Measurements from ENCODE around the gene PET100.

PET100 gene

GRCh38 chr19:7678971-7679751 is 49.6 kb downstream of the PET100 start:
- Histone ChIP-seq H3K36me3 (replicated peaks) (peaks cover 19% of the 10 kb centered on the region), H3K4me3 (ENCODE audit: low read depth, low read length) (no peak overlapping the region), H3K27ac (no peak overlapping the region), H3K27me3 (replicated peaks) (no peaks in the 10 kb centered on the region)
- no peak for DNase-seq
- in situ Hi-C loops (cut with HindIII; ENCODE audit: low pct_ligation_motif_present, low sequenced_read_pairs): no loop called here
- no peak for TF ChIP-seq CTCF (IDR thresholded peaks at IDR 0.05; ENCODE audit: low read depth, low read length, missing control alignments)

GRCh38 chr19:7679771-7680605 is 50.4 kb downstream of the PET100 start:
- DNase-seq: no peak
- H3K4me3 ChIP-seq (ENCODE audit: low read depth, low read length): peak overlapping the region; percentile 37
- H3K27me3 ChIP-seq (replicated peaks): no peaks in the 10 kb centered on the region
- H3K36me3 ChIP-seq (replicated peaks): peaks cover 19% of the 10 kb centered on the region
- H3K27ac ChIP-seq: no peak overlapping the region
- in situ Hi-C loops (cut with HindIII; ENCODE audit: low pct_ligation_motif_present, low sequenced_read_pairs): no loop called here
- TF ChIP-seq CTCF (IDR thresholded peaks at IDR 0.05; ENCODE audit: low read depth, low read length, missing control alignments): no peak

- in situ Hi-C loops (cut with HindIII; ENCODE audit: low pct_ligation_motif_present, low sequenced_read_pairs): no loop called here
Measured at GRCh38 chr19:7680606-7681339, 51.2 kb downstream of the PET100 start, which contains the start of gene TRAPPC5. TRAPPC5 (plus strand) TSS chr19:7680833; CDS start chr19:7682254, 1,421 bp downstream.

More at GRCh38 chr19:7680606-7681339, 51.2 kb downstream of the PET100 start, which contains the start of gene TRAPPC5:
- Histone ChIP-seq H3K36me3 (replicated peaks) (peaks cover 19% of the 10 kb centered on the region), H3K27me3 (replicated peaks) (no peaks in the 10 kb centered on the region), H3K27ac (peak within 1 kb of the TSS; percentile 13), H3K4me3 (ENCODE audit: low read depth, low read length) (peak within 1 kb of the TSS; percentile 91)
- peak; percentile 46 for TF ChIP-seq CTCF (IDR thresholded peaks at IDR 0.05; ENCODE audit: low read depth, low read length, missing control alignments)
- DNase-seq: peak; percentile 58
